GM12864 (cell line): ENCODE results near the gene APPL2.

Experiments used
- DNase-seq: peaks from one replicate; pipeline ENCODE4 v3.0.0-alpha.2; 2011; ENCODE audit warnings: low read depth
- H3K4me3 ChIP-seq: 2 replicates; pipeline ENCODE4 v1.5.1; 2011; ENCODE audit warnings: mild to moderate bottlenecking, low read depth, low read length, control low read depth
- TF ChIP-seq, protein P1 (sequence below): IDR thresholded peaks from 2 replicates; pipeline ENCODE4 v1.5.1; 2011; ENCODE audit warnings: low read depth, mild to moderate bottlenecking, moderate library complexity, low read length, control low read depth, inconsistent platforms; ENCODE audit errors: missing control alignments

APPL2 gene

GRCh38 chr12:105239304-105239703 is 3.3 kb upstream of the APPL2 start:
- TF ChIP-seq, protein P1, sequence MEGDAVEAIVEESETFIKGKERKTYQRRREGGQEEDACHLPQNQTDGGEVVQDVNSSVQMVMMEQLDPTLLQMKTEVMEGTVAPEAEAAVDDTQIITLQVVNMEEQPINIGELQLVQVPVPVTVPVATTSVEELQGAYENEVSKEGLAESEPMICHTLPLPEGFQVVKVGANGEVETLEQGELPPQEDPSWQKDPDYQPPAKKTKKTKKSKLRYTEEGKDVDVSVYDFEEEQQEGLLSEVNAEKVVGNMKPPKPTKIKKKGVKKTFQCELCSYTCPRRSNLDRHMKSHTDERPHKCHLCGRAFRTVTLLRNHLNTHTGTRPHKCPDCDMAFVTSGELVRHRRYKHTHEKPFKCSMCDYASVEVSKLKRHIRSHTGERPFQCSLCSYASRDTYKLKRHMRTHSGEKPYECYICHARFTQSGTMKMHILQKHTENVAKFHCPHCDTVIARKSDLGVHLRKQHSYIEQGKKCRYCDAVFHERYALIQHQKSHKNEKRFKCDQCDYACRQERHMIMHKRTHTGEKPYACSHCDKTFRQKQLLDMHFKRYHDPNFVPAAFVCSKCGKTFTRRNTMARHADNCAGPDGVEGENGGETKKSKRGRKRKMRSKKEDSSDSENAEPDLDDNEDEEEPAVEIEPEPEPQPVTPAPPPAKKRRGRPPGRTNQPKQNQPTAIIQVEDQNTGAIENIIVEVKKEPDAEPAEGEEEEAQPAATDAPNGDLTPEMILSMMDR = no peak
- no peak for DNase-seq

GRCh38 chr12:105237666-105238065 is 1.7 kb upstream of the APPL2 start:
- TF ChIP-seq, protein P1 = no peak
- no peak overlapping the region for H3K4me3 ChIP-seq
- no peak for DNase-seq

More at GRCh38 chr12:105239304-105239703, 3.3 kb upstream of the APPL2 start:
- no peak overlapping the region for H3K4me3 ChIP-seq

GRCh38 chr12:105235281-105235731 is 668 bp downstream of the APPL2 start:
- TF ChIP-seq, protein P1 = no peak
- no peak for DNase-seq
- H3K4me3 ChIP-seq = peak overlapping the region; percentile 92

GRCh38 chr12:105234197-105234596 is 1.8 kb downstream of the APPL2 start:
- DNase-seq = no peak
- no peak overlapping the region for H3K4me3 ChIP-seq

GRCh38 chr12:105233041-105233905 is 2.7 kb downstream of the APPL2 start:
- no peak for DNase-seq
- H3K4me3 ChIP-seq = no peak overlapping the region
- TF ChIP-seq, protein P1 = no peak

More at GRCh38 chr12:105234197-105234596, 1.8 kb downstream of the APPL2 start:
- TF ChIP-seq, protein P1 = no peak

DNA sequence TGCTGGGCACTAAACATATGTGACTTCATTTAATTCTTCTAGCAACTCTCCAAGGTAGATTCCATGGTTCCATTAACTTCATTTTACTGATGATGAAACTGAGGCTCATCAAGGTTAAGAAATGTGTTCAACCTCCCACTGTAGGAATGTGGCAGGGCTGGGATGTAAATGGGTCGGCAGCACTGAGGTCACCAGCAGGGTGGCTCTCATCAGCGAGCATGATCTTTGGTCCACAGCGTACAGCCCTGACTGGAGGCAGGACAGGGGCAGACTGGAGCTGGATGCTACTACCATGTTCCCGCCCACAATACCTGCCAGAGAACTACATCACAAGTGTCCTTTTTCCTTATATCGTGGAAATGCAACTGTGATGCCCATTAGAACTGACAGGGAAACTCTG is 4.6 kb downstream of the APPL2 start:
- DNase-seq = no peak
- H3K4me3 ChIP-seq = no peak overlapping the region
- TF ChIP-seq, protein P1 = no peak
